Ishikawa (cell line): Measurements from ENCODE around the gene MARK3.

Source experiments
- CEBPB ChIP-seq: IDR thresholded peaks from 2 replicates; pipeline ENCODE4 v1.6.1; 2012
- CREB1 ChIP-seq: IDR thresholded peaks from 2 replicates; pipeline ENCODE4 v1.6.1; 2012; ENCODE audit warnings: low read depth
- EGR1 ChIP-seq: IDR thresholded peaks from 2 replicates; pipeline ENCODE4 v1.6.1; 2012
- EP300 ChIP-seq: IDR thresholded peaks from 2 replicates; pipeline ENCODE4 v1.6.1; 2012; ENCODE audit warnings: borderline replicate concordance
- FOXM1 ChIP-seq: IDR thresholded peaks from 2 replicates; pipeline ENCODE4 v1.6.1; 2012; ENCODE audit warnings: low read depth, borderline replicate concordance
- NFIC ChIP-seq: IDR thresholded peaks from 2 replicates; pipeline ENCODE4 v1.6.1; 2012
- RAD21 ChIP-seq: IDR thresholded peaks from 2 replicates; pipeline ENCODE4 v1.6.1; 2012; ENCODE audit warnings: low read depth
- TAF1 ChIP-seq: IDR thresholded peaks from 2 replicates; pipeline ENCODE4 v1.6.1; 2012; ENCODE audit warnings: low read depth, mild to moderate bottlenecking
- TCF12 ChIP-seq: IDR thresholded peaks from 2 replicates; pipeline ENCODE4 v1.6.1; 2012; ENCODE audit warnings: low read depth
- TEAD4 ChIP-seq: IDR thresholded peaks from 2 replicates; pipeline ENCODE4 v1.6.1; 2012
- YY1 ChIP-seq: IDR thresholded peaks from 2 replicates; pipeline ENCODE4 v1.6.1; 2012; ENCODE audit warnings: low read depth
- ZBTB7A ChIP-seq: IDR thresholded peaks from 2 replicates; pipeline ENCODE4 v1.6.1; 2012; ENCODE audit warnings: low read depth
- TF ChIP-seq, protein P1 (sequence below): IDR thresholded peaks from 2 replicates; pipeline ENCODE4 v1.6.1; 2012
- TF ChIP-seq, protein P2 (sequence below): IDR thresholded peaks from 2 replicates; pipeline ENCODE4 v1.6.1; 2012; ENCODE audit warnings: low read depth, mild to moderate bottlenecking
- TF ChIP-seq, protein P3 (sequence below): IDR thresholded peaks from 2 replicates; pipeline ENCODE4 v1.6.1; 2012

The MARK3 gene

DNA sequence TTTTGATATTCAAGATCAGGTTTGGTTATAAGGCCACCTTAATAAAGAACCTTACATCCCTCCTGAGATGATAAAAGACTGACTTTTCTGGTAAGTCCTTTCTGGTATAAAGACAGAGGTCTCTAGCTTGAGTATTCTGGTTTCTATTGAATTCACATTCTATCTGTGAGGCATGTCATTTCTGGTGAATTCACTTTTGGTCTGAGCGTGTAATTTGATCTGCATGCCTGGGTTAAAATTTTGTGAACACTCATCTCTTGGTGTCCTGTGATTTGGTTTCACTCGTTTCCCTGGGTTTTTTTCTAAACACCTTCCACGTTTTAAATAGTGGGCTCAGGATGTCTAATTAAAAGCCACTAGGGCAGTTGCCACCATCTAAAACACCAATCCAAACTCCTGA, 38.9 kb upstream of the MARK3 start:
- no peak for TF ChIP-seq YY1
- TF ChIP-seq, protein P1, sequence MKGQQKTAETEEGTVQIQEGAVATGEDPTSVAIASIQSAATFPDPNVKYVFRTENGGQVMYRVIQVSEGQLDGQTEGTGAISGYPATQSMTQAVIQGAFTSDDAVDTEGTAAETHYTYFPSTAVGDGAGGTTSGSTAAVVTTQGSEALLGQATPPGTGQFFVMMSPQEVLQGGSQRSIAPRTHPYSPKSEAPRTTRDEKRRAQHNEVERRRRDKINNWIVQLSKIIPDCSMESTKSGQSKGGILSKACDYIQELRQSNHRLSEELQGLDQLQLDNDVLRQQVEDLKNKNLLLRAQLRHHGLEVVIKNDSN = no peak
- no peak for TF ChIP-seq TEAD4
- no peak for TF ChIP-seq ZBTB7A
- TF ChIP-seq, protein P2, sequence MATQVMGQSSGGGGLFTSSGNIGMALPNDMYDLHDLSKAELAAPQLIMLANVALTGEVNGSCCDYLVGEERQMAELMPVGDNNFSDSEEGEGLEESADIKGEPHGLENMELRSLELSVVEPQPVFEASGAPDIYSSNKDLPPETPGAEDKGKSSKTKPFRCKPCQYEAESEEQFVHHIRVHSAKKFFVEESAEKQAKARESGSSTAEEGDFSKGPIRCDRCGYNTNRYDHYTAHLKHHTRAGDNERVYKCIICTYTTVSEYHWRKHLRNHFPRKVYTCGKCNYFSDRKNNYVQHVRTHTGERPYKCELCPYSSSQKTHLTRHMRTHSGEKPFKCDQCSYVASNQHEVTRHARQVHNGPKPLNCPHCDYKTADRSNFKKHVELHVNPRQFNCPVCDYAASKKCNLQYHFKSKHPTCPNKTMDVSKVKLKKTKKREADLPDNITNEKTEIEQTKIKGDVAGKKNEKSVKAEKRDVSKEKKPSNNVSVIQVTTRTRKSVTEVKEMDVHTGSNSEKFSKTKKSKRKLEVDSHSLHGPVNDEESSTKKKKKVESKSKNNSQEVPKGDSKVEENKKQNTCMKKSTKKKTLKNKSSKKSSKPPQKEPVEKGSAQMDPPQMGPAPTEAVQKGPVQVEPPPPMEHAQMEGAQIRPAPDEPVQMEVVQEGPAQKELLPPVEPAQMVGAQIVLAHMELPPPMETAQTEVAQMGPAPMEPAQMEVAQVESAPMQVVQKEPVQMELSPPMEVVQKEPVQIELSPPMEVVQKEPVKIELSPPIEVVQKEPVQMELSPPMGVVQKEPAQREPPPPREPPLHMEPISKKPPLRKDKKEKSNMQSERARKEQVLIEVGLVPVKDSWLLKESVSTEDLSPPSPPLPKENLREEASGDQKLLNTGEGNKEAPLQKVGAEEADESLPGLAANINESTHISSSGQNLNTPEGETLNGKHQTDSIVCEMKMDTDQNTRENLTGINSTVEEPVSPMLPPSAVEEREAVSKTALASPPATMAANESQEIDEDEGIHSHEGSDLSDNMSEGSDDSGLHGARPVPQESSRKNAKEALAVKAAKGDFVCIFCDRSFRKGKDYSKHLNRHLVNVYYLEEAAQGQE = no peak
- TF ChIP-seq TAF1 = no peak
- TF ChIP-seq EP300 = no peak
- no peak for TF ChIP-seq CEBPB
- TF ChIP-seq NFIC = no peak
- no peak for TF ChIP-seq RAD21
- no peak for TF ChIP-seq CREB1
- no peak for TF ChIP-seq TCF12
- TF ChIP-seq, protein P3, sequence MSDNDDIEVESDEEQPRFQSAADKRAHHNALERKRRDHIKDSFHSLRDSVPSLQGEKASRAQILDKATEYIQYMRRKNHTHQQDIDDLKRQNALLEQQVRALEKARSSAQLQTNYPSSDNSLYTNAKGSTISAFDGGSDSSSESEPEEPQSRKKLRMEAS = no peak
- TF ChIP-seq FOXM1 = no peak

DNA sequence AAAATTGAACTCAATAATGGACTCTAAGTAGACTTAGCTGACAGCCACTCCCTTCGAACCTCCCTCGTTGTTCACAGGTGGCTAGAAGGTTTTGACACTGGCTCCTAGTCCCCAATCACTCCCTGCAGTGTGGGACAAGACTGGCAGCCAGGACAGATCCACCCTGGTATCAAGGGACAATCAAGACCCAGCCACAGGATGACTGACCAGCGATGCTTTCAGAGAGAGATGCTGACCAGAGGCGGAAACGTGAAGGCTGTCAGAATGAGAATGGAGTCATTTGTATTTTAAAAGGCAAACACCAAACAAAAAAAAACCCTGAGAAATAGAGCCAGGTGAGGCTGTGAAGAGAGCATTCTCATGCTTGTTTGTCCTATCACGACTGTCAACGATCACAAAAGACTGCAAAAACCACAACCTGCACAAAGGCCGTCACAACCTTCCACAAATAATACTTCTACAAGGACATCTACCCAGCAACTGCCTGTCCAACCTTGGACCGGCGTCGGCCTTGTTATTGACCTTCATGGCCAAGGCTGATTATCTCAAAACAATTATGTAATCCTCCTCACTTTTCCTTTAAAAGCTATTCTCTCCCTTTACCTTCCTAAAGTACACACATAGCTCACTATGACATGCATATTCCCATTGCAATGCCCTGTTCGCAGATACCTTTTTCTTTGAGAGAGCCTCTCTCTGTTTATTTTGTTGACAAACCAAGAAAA, 38.0 kb upstream of the MARK3 start:
- TF ChIP-seq TEAD4 (no peak), TCF12 (no peak), CREB1 (no peak), RAD21 (no peak), ZBTB7A (no peak), CEBPB (no peak), EGR1 (no peak)
- TF ChIP-seq, protein P1 = no peak

DNA sequence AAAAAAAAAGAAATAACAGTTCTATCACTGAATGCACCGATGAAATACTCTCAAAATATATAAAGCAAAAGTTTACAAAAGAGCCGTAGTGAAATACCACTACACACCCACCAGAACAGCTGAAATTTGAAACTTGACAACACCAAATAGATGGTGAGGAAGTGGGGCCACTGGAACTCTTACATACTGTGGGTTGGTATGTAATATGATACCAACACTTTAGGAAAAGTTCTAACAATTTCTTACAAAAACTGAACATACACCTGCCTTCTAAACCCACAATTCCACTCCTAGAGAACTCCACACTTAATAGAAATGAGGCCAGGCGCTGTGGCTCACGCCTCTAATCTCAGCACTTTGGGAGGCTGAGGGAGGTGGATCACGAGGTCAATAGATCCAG, 37.1 kb upstream of the MARK3 start:
- TF ChIP-seq TCF12 (peak; percentile 47), RAD21 (no peak), CEBPB (no peak), TEAD4 (peak; percentile 42; the same call in 1 of the 2 replicates), YY1 (no peak), TAF1 (no peak), NFIC (no peak), EP300 (0 out of 2 replicates have a peak, but pooled peaks have one; percentile 31), EGR1 (no peak), CREB1 (no peak)
- TF ChIP-seq, protein P3 = peak; percentile 33; the same call in 1 of the 2 replicates
- TF ChIP-seq, protein P1 = no peak

DNA sequence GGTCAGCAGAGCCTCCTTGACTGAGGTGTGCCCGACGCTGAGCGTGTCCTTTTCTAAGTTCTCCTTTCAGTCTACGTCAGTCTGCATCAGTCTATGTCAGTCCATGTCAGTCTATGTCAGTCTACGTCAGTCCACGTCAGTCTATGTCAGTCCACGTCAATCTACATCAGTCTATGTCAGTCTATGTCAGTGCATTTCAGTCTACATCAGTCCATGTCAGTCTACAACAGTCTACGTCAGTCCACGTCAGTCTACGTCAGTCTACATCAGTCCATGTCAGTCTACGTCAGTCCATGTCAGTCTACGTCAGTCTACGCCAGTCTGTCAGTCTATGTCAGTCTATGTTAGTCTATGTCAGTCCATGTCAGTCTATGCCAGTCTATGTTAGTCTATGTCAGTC, 35.2 kb upstream of the MARK3 start:
- TF ChIP-seq RAD21 (no peak), YY1 (no peak), CEBPB (no peak), TAF1 (no peak), EP300 (no peak), NFIC (no peak), ZBTB7A (no peak), TCF12 (no peak)
- TF ChIP-seq, protein P3 = no peak
- TF ChIP-seq, protein P1 = no peak
- TF ChIP-seq, protein P2 = no peak

DNA sequence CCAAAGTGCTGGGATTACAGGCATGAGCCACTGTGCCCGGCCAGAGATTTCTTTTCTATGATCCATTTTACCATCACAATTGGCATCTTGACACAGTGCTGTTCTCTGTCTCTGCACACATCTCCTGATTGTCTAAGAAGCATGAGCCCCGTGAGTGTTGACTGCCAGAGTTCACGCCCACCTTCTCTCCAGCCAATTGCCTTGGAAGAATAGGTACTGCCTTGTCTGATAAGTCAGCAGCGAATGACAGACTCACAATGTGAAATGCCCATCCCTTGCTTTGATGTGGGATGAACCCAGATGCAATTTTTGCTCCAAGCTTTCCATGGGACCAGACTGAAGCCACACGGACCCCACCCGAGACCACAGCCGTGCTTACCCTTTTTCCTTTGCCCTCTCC, 31.9 kb upstream of the MARK3 start:
- TF ChIP-seq EGR1 = no peak
- TF ChIP-seq, protein P2 = no peak
- TF ChIP-seq, protein P3 = no peak
- no peak for TF ChIP-seq TAF1
- TF ChIP-seq, protein P1 = no peak
- TF ChIP-seq CREB1 = no peak
- TF ChIP-seq YY1 = no peak
- no peak for TF ChIP-seq TCF12
- TF ChIP-seq FOXM1 = no peak
- no peak for TF ChIP-seq RAD21
- no peak for TF ChIP-seq NFIC
